ENCODE measurements around the gene STS.
A peak's percentile ranks its signal among the peaks of the same experiment; 100 is the strongest.

Gene STS

DNA sequence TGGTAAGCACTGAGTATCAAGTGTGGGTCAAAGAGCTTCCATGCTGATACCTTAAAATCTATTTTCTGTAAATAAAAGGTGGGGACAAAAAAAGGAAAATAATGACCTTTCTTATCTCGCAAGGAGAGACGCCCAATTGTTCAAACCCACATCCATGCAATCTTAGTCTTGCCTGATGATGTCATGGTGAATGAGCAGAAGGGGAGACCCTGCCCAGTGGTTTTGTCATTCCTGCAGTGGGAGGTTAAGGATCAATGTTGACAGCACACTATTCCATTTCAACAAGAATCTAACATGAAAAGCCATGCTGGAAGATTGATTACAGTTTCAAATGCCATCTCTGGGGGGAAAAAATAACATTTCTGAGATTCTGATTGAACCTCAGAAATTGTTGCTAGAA is 41.2 kb downstream of the STS start:
- DNase-seq (ENCODE audit: low read depth): no peak

DNA sequence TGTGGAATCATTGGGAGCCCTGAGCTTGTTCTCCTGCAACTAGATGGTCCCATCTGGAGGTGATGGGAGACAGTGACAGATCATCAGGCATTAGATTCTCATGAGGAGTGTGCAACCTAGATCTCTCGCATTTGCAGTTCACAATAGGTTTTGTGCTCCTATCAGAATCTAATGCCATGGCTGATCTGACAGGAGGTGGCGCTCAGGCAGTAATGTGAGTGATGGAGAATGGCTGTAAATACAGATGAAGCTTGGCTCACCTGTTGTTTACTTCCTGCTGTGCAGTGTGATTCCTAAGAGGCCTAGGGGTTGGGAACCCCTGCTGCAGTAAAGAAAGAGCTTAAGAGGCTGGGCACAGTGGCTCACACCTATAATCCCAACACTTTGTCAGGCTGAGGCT is 42.6 kb downstream of the STS start:
- DNase-seq (ENCODE audit: low read depth): no peak

DNA sequence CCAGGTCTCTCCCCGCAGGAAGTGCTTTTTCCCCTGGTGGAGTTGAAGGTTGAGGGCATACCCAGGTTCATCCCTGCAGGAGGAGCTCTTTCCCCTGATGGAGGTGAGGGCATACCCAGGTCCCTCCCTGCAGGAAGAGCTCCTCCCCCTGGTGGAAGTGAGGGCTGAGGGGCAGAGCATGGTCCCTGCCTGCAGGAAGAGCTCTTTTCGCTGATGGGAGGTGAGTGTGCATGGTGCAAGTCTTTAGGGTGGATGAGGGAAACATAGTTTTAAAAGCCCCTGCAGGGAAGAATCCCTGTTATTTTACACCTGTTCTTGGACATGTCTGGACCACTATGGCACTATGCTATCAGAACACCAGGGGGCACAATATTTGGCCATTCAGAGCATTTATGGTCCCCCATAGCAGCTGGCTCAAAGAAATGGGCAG is 44.2 kb downstream of the STS start:
- DNase-seq (ENCODE audit: low read depth): peak; percentile 25

DNA sequence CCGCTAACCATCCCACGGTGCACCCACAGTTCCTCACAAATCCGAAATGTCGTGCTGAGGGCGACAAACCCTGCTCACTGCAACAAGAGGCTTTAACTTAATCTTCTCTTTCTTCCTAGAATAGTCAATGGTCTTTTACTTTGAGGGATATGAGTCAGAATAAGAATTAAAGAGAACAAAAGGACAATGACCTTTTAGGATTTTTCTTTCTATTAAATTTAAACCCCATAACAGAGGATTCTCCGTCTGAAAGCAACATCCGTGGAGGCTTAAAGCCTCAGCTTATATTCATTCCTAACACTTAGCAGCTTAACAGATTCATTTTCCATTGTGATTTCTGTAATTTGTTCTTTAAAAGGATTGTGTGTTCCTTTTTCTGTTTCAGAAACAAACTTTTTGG is 45.4 kb downstream of the STS start:
- no peak for DNase-seq (ENCODE audit: low read depth)

DNA sequence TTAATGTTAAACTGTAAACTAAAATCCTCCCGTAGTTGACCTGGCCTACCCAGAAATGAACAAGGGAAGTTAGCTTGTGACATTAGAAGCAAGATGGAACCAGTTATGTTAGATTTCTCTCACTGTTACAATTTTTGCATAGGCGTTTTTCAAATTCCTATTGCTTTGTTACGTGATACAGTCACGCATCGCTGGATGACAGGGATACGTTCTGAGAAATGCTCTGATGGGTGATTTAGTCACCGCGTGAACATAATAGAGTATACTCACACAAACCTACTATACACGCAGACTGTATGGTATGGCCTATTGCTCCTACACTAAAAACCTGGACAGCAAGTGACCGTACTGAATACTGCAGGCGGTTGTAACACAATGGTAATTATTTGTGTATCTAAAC is 47.1 kb downstream of the STS start:
- DNase-seq (ENCODE audit: low read depth): no peak
